IPS-20b (cell line): ENCODE results near the gene PAQR5.
"Not testable (repeated sequence)": the region's sequence is repeated elsewhere in the genome, so short reads cannot be mapped to it uniquely, and the experiment has no call there.

Experiments
- H3K27ac ChIP-seq: one replicate; pipeline ENCODE4 v1.5.1; 2013; ENCODE audit warnings: low read length
- H3K27me3 ChIP-seq: 2 replicates; pipeline ENCODE4 v1.6.1; 2013; ENCODE audit warnings: mild to moderate bottlenecking, low read length, inconsistent platforms; ENCODE audit not compliant: insufficient read depth
- H3K36me3 ChIP-seq: 2 replicates; pipeline ENCODE4 v1.6.1; 2013; ENCODE audit warnings: low read depth, mild to moderate bottlenecking, inconsistent platforms, low read length, moderate library complexity; ENCODE audit not compliant: insufficient read depth
- H3K4me1 ChIP-seq: 2 replicates; pipeline ENCODE4 v1.6.1; 2013; ENCODE audit warnings: mild to moderate bottlenecking, control low read depth, inconsistent platforms, low read length, moderate library complexity; ENCODE audit not compliant: insufficient read depth
- H3K4me3 ChIP-seq: 2 replicates; pipeline ENCODE4 v1.5.1; 2013; ENCODE audit warnings: mild to moderate bottlenecking, low read length, inconsistent platforms
- H3K9ac ChIP-seq: 2 replicates; pipeline ENCODE4 v1.6.1; 2013; ENCODE audit warnings: low read depth, mild to moderate bottlenecking, inconsistent platforms, low read length, moderate library complexity
- H3K9me3 ChIP-seq: 2 replicates; pipeline ENCODE4 v1.6.1; 2013; ENCODE audit warnings: mild to moderate bottlenecking, low read depth, low read length, inconsistent platforms; ENCODE audit not compliant: insufficient read depth

The PAQR5 gene

DNA sequence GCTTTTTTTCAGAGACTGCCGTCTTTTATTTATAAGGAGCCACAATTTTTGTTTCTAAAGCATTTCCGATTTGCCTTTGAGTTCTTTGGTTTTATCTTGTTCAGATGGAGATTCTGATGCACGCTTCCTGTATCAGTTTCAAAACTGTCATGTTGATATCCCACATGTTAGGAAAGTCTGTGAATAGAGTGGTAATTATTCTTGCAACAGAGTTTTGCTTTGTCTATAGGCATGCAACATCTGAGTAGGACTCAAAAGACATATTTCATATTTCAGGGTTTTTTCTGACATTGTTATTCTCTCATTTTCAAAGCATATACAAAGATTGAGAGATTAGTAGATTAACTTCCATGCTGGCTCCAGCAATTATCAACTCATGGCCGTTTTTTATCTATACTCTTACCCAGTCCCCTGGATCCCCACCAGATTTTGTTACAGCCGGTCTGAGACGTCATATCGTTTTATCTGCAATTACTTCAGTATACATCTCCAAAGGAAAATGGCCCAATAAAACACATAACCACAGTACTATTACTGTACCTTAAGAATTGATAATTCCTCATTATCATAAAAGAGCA, 22.4 kb downstream of the PAQR5 start:
- Histone ChIP-seq H3K9me3 (no peaks in the 10 kb centered on the region), H3K27me3 (no peaks in the 10 kb centered on the region), H3K36me3 (no peaks in the 10 kb centered on the region), H3K4me3 (no peak overlapping the region), H3K27ac (no peak overlapping the region), H3K9ac (no peak overlapping the region), H3K4me1 (0 out of 2 replicates have a peak, but pooled peaks cover 2% of the 10 kb centered on the region)

DNA sequence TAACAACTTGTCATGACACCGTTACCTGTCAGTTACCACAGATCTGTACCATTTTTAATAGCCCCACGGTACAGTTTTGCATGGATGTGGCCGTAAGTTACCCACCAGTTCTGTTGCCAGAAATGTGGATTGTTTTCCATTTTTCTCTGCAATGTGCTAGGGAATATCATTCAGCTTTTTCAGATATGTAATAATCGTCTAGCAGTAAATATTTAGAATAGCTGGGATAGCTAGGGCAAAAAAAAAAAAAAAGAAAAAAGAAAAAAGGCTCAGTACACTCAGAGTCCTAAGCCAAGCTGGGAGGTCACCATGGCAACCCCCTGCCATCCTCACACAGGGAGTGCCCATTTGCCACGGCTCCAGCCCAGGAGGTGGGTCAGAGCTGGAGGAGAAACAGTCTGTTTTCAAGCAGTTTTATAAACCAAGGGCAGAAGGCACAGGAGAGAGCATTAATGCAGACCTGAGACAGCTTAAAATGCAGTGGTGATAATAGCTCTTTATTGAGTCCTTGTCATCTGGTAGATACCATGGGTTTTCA, 25.2 kb downstream of the PAQR5 start:
- H3K27ac ChIP-seq, result no peak overlapping the region
- H3K36me3 ChIP-seq, result no peaks in the 10 kb centered on the region
- no peaks in the 10 kb centered on the region for H3K9me3 ChIP-seq
- H3K4me3 ChIP-seq, result no peak overlapping the region
- no peaks in the 10 kb centered on the region for H3K4me1 ChIP-seq
- H3K27me3 ChIP-seq, result no peaks in the 10 kb centered on the region
- no peak overlapping the region for H3K9ac ChIP-seq

DNA sequence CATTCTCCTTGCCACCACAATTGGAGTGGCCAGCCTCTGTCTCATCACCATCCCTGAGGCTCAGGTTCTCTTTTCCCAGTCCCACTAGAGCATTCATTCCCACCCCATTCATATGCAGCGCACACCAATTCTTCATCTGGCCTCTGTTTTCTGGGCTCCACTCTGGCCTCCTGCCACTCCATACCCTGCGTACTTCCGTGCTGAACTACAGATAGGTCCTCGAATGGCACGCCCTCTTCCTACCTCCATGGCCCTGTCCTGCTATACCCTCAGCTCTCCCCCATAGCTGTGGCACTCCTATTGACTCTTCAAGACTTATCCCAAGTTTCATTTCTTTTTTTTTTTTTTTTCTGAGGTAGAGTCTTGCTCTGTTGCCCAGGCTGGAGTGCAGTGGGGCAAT, 25.9 kb downstream of the PAQR5 start:
- Histone ChIP-seq H3K36me3 (no peaks in the 10 kb centered on the region), H3K9ac (no peak overlapping the region), H3K27me3 (no peaks in the 10 kb centered on the region), H3K9me3 (no peaks in the 10 kb centered on the region), H3K27ac (no peak overlapping the region), H3K4me3 (no peak overlapping the region), H3K4me1 (no peaks in the 10 kb centered on the region)

DNA sequence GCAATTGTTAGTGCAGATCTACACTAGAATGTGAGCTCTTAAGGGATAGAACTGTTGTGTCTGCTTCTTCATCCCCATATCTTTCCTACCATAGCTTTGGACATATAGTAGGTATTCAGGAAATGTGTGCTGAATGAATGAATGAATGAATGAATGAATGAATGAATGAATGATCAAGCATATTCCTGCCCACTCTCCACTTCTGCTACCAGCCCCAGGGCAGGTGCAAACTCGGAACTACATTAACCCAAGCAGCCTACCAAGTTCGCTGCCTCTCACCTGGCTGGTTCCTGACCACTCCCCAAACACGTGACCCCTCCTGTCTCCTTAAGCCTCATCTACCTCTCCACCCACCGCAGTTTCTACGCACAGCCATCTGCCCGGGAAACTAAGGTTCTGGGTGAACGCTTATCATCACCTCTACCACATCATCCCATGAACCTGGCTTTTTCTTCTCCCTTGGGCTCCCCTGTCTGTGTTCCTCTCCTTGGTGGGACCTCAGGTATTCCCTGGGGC, 26.8 kb downstream of the PAQR5 start:
- Histone ChIP-seq H3K27me3 (no peaks in the 10 kb centered on the region), H3K27ac (no peak overlapping the region), H3K9ac (no peak overlapping the region), H3K9me3 (no peaks in the 10 kb centered on the region), H3K4me3 (no peak overlapping the region), H3K4me1 (no peaks in the 10 kb centered on the region), H3K36me3 (no peaks in the 10 kb centered on the region)

DNA sequence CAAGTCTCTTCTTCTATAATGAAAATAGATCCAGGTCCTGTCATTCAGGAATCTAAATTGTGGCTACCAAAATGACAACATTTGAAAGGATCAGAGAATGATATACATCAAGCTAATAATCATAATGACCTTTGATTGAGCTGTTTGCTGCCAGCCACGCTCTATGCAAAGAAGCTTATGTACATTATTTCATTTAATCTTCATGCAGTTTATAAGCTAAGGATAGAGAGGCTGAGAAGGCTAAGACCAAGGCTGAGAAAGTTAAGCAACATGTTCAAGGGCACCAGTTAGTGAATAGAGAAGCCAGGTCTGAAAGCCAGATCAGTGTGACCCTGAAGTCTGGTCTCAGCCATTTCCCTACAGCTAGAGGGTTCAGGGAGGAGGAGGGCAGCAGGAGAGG, 29.4 kb downstream of the PAQR5 start:
- no peaks in the 10 kb centered on the region for H3K36me3 ChIP-seq
- no peaks in the 10 kb centered on the region for H3K9me3 ChIP-seq
- no peaks in the 10 kb centered on the region for H3K4me1 ChIP-seq
- H3K4me3 ChIP-seq, result no peak overlapping the region
- no peak overlapping the region for H3K27ac ChIP-seq
- no peak overlapping the region for H3K9ac ChIP-seq
- H3K27me3 ChIP-seq, result no peaks in the 10 kb centered on the region

DNA sequence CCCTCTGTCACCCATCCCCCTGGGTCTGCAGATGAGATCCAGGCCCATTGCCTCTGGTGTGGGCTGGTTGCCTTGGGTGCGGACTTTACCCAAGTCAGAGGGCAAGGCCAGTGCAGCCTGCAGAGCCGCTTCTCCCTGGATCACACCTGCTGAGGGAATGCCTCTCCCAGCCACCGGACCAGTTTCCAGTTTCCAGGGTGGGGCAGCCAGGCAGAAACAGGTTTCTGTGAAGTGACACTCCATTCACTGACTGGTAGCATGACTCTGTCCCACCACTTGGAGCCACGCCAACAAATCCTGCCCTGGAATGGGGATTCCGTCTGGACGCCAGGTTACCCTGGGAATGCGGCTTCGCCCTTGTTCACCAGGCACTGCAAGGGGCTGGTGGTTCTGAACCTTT, 30.0 kb downstream of the PAQR5 start:
- no peaks in the 10 kb centered on the region for H3K9me3 ChIP-seq
- H3K4me3 ChIP-seq, result no peak overlapping the region
- no peaks in the 10 kb centered on the region for H3K4me1 ChIP-seq
- no peaks in the 10 kb centered on the region for H3K27me3 ChIP-seq
- no peak overlapping the region for H3K27ac ChIP-seq
- H3K9ac ChIP-seq, result no peak overlapping the region
- H3K36me3 ChIP-seq, result no peaks in the 10 kb centered on the region

DNA sequence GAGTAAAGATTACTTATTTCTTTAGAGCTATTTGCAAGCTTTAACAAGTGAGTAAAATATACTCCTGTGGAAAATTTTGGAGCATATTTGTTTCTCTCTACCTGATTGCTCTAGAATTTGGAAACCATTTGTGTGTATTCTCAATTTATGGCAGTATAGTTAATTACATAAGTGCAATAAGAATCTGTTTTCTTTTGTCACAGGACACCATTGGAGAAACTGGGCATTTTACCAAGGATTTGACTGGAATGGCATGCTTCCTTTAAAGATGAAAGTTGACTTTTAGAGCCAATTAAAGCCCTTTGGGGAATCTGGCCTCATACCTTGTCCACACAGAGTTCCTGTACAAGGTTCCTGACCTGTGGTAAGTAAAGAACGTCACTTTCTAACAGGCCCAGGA, 38.4 kb downstream of the PAQR5 start:
- Histone ChIP-seq H3K4me3 (no peak overlapping the region), H3K27ac (no peak overlapping the region), H3K9me3 (no peaks in the 10 kb centered on the region), H3K9ac (no peak overlapping the region), H3K36me3 (no peaks in the 10 kb centered on the region), H3K27me3 (no peaks in the 10 kb centered on the region), H3K4me1 (no peaks in the 10 kb centered on the region)

DNA sequence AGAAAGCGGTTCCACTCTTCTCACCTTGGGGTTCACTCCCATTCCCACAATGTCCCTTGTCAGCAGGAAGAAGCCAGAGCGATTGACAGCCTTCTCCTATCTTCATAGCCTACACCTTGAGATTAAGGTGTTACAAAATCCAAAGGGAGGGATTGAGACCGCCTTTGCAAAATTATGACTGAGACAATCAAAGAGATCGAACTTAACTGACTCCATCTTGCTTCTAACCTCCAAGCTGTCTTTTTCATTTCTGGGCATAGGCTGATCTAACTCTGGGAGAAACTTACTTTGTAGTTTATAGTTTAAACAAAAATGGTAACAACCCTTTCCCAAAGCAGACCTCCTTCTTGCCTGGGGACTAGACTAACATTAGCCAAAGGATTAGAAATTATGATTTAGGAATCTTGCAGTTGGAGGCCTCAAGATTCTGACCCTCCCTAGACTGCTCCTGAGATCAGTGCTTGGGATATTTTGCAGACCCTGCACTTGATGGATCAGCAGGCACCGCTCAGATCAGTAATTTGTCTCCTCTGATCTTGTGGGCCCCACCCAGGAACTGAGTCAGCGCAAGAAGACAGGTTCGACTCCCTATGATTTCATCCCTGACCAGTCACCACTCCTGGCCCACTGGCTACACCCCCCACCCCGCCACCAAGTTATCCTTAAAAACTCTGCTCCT, 40.0 kb downstream of the PAQR5 start:
- Histone ChIP-seq H3K9me3 (no peaks in the 10 kb centered on the region), H3K9ac (no peak overlapping the region), H3K36me3 (no peaks in the 10 kb centered on the region), H3K4me3 (no peak overlapping the region), H3K4me1 (peaks cover 15% of the 10 kb centered on the region), H3K27me3 (no peaks in the 10 kb centered on the region), H3K27ac (no peak overlapping the region)

DNA sequence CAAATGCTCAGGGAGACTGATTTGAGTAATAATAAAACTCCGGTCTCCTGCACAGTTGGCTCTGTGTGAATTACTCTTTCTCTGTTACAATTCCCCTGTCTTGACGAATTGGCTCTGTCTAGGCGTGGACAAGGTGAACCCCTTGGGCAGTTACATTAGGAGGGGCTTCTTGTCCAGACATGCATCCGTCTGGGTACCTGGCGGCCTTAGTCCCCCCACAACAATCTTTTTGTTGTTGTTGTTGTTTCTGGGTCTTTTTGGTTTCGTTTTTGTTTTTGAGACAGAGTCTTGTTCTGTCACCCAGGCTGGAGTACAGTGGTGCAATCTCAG, 40.5 kb downstream of the PAQR5 start:
- H3K27ac ChIP-seq, H3K9me3 ChIP-seq, H3K36me3 ChIP-seq, H3K4me3 ChIP-seq, H3K27me3 ChIP-seq, H3K9ac ChIP-seq: not testable (repeated sequence)
- H3K4me1 ChIP-seq, result peaks cover 20% of the 10 kb centered on the region

DNA sequence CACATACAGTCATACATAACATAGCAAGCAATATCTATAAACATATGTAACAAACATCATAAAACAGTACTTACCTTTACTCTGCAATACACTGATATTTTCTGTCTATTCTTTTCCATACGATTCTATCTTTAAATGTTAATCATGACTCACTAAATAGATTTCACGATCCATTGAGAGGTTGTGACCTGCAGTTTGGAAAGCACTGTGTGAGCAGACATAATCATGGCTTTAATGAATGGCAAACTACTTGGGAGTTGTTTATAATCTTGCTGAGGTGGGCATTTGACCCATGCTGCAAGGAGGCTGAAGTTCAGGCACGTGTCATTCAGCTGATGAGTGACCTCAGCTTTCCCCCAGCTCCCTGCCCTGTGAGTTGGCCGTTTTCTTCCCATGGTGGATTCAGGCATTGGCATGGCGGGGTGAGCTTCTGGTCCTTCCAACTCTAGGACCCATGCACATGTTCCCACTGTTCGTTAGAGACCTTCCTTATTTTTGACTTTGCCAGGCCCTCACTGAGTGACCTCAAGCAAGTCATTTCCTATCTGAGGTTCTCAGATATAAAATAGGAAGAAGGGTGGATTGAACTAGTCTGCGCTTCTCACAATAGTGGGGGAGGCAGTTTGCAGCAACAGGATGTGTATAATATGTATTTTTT, 41.7 kb downstream of the PAQR5 start:
- Histone ChIP-seq H3K27ac (no peak overlapping the region), H3K9me3 (no peaks in the 10 kb centered on the region), H3K4me3 (no peak overlapping the region), H3K27me3 (no peaks in the 10 kb centered on the region), H3K36me3 (no peaks in the 10 kb centered on the region), H3K4me1 (peaks cover 24% of the 10 kb centered on the region), H3K9ac (no peak overlapping the region)

DNA sequence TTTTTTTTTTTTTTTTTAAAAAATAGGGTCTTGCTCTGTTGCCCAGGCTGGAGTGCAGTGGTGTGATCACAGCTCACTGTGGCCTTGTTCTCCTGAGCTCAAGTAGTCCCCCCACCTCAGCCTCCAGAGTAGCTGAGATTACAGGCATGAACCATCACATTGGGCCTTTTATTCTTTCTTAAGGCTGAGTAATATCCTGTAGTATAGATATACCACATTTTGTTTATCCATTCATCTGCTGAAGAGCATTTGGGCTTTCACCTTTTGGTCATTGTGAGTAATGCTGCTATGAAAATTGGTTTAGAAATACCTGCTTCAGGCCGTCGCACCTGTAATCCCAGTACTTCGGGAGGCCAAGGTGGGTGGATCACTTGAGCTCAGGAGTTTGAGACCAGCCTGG, 42.6 kb downstream of the PAQR5 start:
- peaks cover 24% of the 10 kb centered on the region for H3K4me1 ChIP-seq
- no peak overlapping the region for H3K4me3 ChIP-seq
- H3K27ac ChIP-seq, result no peak overlapping the region
- no peaks in the 10 kb centered on the region for H3K27me3 ChIP-seq
- no peaks in the 10 kb centered on the region for H3K9me3 ChIP-seq
- H3K9ac ChIP-seq, result no peak overlapping the region
- H3K36me3 ChIP-seq, result no peaks in the 10 kb centered on the region
